Neural cell (in vitro differentiated cells): ENCODE results near the gene DYNC2LI1.

Experiments used
- EP300 ChIP-seq: fragments of 450-650 bp; conservative IDR thresholded peaks from 2 replicates; pipeline ENCODE4 v1.6.1; 2014; ENCODE audit warnings: antibody characterized with exemption, mild to moderate bottlenecking, moderate library complexity; ENCODE audit not compliant: poor library complexity, severe bottlenecking
- EZH2 ChIP-seq: fragments of 200-600, 300-800 bp; shearing (Covaris generic), sonication (generic); IDR thresholded peaks from 2 replicates; pipeline ENCODE4 v1.6.1; 2014; ENCODE audit warnings: antibody characterized with exemption, low read length, borderline replicate concordance, mild to moderate bottlenecking; ENCODE audit not compliant: insufficient read depth, poor library complexity, severe bottlenecking
- MXI1 ChIP-seq: fragments of 450-650 bp; conservative IDR thresholded peaks from 2 replicates; pipeline ENCODE4 v1.6.1; 2014; ENCODE audit warnings: antibody characterized with exemption, mild to moderate bottlenecking; ENCODE audit not compliant: poor library complexity, severe bottlenecking
- POLR2AphosphoS5 ChIP-seq: IDR thresholded peaks from 2 replicates; pipeline ENCODE4 v1.6.1; 2012
- TF ChIP-seq, protein P1 (sequence below): fragments of 450-650 bp; IDR thresholded peaks from 2 replicates; pipeline ENCODE4 v1.5.1; 2014; ENCODE audit warnings: antibody characterized with exemption, mild to moderate bottlenecking, moderate library complexity; ENCODE audit not compliant: poor library complexity, severe bottlenecking

DNA sequence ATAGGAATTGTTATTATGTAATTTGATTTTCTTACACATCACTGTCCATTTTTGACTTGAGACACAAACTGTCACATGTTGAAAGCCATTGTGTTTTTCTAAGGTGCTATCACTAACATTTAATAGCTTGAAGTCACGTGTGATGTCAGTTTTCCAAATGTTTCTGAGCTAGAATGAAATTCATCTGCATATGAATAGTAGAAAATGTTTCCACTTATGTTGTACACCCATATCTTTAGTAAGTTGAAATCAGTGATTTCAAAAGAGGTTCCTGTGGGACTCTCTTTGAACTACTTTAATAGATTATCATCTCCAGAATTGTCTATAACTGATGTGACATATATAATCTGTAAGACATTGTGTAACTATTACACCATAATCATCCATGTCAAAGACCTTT is 37.0 kb downstream of the DYNC2LI1 start:
- TF ChIP-seq, protein P1, sequence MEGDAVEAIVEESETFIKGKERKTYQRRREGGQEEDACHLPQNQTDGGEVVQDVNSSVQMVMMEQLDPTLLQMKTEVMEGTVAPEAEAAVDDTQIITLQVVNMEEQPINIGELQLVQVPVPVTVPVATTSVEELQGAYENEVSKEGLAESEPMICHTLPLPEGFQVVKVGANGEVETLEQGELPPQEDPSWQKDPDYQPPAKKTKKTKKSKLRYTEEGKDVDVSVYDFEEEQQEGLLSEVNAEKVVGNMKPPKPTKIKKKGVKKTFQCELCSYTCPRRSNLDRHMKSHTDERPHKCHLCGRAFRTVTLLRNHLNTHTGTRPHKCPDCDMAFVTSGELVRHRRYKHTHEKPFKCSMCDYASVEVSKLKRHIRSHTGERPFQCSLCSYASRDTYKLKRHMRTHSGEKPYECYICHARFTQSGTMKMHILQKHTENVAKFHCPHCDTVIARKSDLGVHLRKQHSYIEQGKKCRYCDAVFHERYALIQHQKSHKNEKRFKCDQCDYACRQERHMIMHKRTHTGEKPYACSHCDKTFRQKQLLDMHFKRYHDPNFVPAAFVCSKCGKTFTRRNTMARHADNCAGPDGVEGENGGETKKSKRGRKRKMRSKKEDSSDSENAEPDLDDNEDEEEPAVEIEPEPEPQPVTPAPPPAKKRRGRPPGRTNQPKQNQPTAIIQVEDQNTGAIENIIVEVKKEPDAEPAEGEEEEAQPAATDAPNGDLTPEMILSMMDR, result no peak
- TF ChIP-seq POLR2AphosphoS5 (peak; percentile 71), EP300 (peak; percentile 88), MXI1 (no peak), EZH2 (no peak)
